Measurements from ENCODE around the gene SCN8A. TPM values are rescaled to one million over a fixed set of nuclear protein-coding genes. Genes with fewer than 3 reads are reported as not detected.
"Not testable (repeated sequence)": the region's sequence is repeated elsewhere in the genome, so short reads cannot be mapped to it uniquely, and the experiment has no call there.

The SCN8A gene
- total RNA-seq, 2 experiments from 2014 or later: 0.86 to 0.93 TPM

DNA sequence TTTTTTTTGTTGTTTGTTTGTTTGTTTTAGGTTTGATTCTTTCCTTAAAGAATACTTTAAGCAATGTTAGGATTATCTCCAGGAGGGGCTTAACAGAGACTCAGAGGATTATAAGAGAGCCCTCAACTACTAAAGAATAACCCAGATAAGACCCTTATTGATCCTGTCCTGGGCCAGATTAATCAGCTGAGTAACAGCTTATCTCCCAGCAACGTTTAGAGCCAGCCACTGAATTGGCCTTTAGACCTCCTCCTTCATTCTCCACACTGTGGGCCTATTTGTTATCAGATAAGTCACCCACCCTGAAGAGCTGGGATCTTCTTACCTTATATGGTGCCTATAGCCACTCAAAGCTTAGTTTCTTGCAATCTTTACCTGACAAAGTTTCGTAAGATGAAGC lies 186.4 kb downstream of the SCN8A start:
- DNase-seq: no peak
- H3K4me3 Mint-ChIP-seq: no peak overlapping the region
- H3K4me1 Mint-ChIP-seq: peaks cover 28% of the 10 kb centered on the region
- H3K27me3 Mint-ChIP-seq: no peaks in the 10 kb centered on the region
- H3K36me3 Mint-ChIP-seq: peaks cover under 1% of the 10 kb centered on the region
- H3K27ac Mint-ChIP-seq: no peak overlapping the region
- H3K9me3 Mint-ChIP-seq: peaks cover 1% of the 10 kb centered on the region

DNA sequence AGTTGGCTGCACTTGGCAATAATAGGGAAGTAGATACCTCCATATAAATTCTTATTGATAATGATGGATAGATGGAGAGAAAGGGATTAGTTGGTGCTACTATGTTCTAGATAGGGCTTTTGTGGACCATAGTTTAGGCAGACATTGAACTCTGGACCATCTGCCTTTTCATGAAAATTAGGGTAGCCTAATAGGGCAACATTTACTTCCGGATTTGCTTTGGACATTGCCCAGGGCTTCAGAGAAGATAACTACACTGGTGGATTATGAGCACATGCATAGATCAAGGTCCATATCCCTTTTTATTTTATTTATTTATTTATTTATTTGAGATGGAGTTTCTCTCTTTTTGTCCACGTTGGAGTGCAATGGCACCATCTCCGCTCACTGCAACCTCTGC lies 186.9 kb downstream of the SCN8A start:
- peaks cover 1% of the 10 kb centered on the region for H3K9me3 Mint-ChIP-seq
- no peak overlapping the region for H3K4me3 Mint-ChIP-seq
- peaks cover 2% of the 10 kb centered on the region for H3K36me3 Mint-ChIP-seq

DNA sequence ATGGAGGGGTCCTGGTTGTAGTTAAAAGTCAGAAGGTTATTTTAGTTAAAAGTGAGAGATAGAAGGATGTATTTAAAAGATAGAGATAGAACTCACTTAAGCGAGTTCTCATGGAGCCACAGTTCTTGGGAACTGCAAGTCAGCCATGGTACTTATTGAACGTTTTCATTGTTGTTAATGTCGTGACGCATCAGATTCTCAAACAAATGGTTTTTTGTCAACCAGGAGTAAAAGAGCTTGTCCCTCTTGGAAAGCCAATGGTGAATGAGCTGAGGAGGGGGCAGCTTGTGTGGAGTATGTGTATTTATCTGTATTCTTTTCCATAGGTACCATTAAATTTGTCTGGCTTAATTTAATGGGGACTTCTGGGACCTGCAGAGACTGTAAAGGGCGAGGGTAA lies 188.8 kb downstream of the SCN8A start:
- H3K4me3 Mint-ChIP-seq: no peak overlapping the region
- H3K27ac Mint-ChIP-seq: no peak overlapping the region
- H3K27me3 Mint-ChIP-seq: no peaks in the 10 kb centered on the region
- no peak for DNase-seq
- H3K9me3 Mint-ChIP-seq: peaks cover 1% of the 10 kb centered on the region
- peaks cover 2% of the 10 kb centered on the region for H3K36me3 Mint-ChIP-seq
- H3K4me1 Mint-ChIP-seq: peaks cover 30% of the 10 kb centered on the region

More for the DNA sequence above, 186.9 kb downstream of the SCN8A start:
- Mint-ChIP-seq H3K27ac (no peak overlapping the region), H3K27me3 (no peaks in the 10 kb centered on the region), H3K4me1 (peaks cover 30% of the 10 kb centered on the region)
- no peak for DNase-seq

DNA sequence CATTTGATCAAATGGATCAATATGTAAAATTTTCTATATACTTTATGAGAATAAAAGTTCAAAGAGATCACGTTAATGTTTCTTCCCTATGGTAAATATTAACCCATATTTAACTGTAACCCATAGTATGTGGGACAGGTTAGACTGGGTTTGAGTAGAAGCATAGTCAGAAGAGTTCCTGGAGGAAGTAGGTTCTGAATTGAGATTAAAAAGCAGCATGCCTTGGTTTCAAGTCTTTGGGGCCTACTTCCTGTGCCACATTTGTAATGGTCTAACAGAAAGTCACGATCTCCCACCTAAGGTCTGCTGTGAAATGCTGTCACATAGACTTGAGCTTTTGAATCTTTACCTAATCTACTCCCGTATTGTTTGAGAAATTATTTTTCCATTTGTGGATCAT lies 193.7 kb downstream of the SCN8A start:
- Mint-ChIP-seq H3K27me3 (no peaks in the 10 kb centered on the region), H3K36me3 (peaks cover 2% of the 10 kb centered on the region), H3K27ac (peak overlapping the region; percentile 64), H3K4me3 (no peak overlapping the region), H3K9me3 (peaks cover 1% of the 10 kb centered on the region), H3K4me1 (peaks cover 34% of the 10 kb centered on the region)
- DNase-seq: no peak

DNA sequence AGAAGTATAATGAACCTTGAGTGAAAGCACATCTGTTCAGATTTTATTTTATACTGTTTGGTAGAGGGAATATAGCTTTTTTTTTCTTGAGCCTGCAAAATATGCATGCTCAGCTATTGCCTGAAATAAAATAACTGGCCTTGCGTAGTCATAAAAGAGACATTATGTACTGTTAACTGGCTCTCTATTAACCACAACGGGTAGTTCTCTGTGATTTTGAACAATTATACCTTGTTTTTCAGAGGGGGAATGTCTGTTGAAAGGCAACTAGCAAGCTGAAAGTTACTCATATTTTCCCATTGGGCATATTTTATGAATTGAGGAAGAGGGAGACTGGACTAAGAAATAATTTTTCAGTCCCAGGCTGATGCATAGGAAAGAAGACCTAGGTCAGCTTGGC lies 194.9 kb downstream of the SCN8A start:
- no peak for DNase-seq
- H3K4me1 Mint-ChIP-seq: peaks cover 22% of the 10 kb centered on the region
- H3K36me3 Mint-ChIP-seq: peaks cover 2% of the 10 kb centered on the region
- H3K4me3 Mint-ChIP-seq: no peak overlapping the region
- H3K9me3 Mint-ChIP-seq: no peaks in the 10 kb centered on the region
- H3K27ac Mint-ChIP-seq: no peak overlapping the region
- H3K27me3 Mint-ChIP-seq: no peaks in the 10 kb centered on the region

DNA sequence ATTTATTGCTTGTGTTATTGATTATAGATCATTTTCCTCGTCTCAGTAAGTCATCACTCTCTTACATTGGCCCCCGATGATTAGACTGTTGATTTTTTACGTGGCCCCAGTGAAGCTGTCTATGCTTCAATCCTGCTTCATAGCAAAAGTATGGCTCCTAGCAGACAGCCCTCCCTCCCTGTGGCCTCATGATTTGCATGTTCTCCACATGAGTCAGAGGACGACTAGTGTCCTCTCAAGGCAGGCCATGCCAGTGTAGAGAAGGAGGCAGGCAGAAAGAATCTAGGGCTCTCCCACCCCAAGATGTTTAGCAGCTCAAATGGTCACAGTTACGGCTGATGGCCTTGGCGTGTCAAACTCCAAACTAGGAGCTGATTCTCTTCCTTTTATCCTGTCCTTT lies 197.8 kb downstream of the SCN8A start:
- DNase-seq: no peak
- Mint-ChIP-seq H3K4me3 (no peak overlapping the region), H3K9me3 (no peaks in the 10 kb centered on the region), H3K27me3 (no peaks in the 10 kb centered on the region), H3K4me1 (peaks cover 13% of the 10 kb centered on the region), H3K27ac (no peak overlapping the region), H3K36me3 (no peaks in the 10 kb centered on the region)

DNA sequence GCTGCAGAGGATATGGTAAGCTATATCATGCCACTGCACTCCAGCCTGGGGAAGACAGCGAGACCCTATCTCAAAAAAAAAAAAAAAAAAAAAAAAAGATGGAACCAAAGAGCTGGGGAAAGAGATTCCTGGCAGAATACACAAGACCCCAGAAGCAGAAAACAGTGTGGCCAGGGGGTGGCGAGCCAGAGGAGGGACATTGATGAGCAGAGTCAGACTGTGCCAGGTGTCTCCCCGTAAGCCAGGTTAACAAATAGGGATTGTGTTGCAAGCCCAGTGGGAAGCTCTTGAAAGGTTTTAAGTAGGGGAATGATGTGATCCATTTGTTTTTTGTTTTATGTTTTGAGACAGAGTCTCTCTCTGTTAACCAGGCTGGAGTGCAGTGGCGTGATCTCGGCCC lies 201.4 kb downstream of the SCN8A start:
- no peak for DNase-seq
- Mint-ChIP-seq H3K9me3 (no peaks in the 10 kb centered on the region), H3K4me3 (no peak overlapping the region), H3K4me1 (no peaks in the 10 kb centered on the region), H3K36me3 (no peaks in the 10 kb centered on the region), H3K27me3 (no peaks in the 10 kb centered on the region), H3K27ac (no peak overlapping the region)

DNA sequence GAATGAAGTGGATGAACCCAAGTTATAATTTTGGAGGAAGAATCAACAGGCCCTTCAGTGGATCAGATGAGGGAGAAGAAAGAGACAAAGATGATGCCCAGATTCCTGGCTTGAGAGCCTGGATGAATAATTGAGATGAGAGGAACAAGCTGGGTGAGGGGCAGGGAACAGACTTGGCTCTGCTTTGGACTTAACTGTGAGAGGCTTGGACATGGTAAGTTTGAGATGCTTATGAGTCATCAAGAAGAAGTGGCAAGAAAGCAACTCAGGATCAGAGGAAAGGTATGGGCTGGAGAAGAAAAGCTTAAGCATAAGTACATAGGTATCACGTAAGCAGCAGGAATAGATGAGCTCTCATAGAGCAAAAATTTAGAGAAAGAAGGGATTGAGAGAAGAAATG lies 202.2 kb downstream of the SCN8A start:
- Mint-ChIP-seq H3K27ac (no peak overlapping the region), H3K4me1 (no peaks in the 10 kb centered on the region), H3K4me3 (no peak overlapping the region), H3K9me3 (no peaks in the 10 kb centered on the region), H3K36me3 (no peaks in the 10 kb centered on the region), H3K27me3 (no peaks in the 10 kb centered on the region)
- no peak for DNase-seq

DNA sequence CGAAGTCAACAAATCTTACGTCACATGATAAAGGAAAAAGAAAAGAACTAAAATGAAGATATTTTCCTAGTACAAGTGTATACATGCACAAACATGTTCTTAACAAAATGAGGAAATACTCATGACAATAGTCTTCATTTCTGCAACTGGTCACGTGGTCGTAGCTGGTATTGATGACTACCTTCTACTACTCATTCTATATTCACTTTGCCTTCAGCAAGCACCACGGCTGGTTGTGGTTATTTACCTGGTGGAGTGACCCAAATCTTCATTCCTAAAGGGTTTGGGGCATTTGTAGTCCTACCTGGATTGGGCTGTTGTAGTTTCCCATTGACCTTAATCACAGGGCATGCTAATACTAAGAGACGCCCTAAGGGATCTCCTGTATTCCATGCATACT lies 206.3 kb downstream of the SCN8A start:
- no peak for DNase-seq
- H3K27me3 Mint-ChIP-seq: no peaks in the 10 kb centered on the region
- H3K36me3 Mint-ChIP-seq: no peaks in the 10 kb centered on the region
- no peak overlapping the region for H3K4me3 Mint-ChIP-seq
- no peak overlapping the region for H3K27ac Mint-ChIP-seq
- H3K4me1 Mint-ChIP-seq: no peaks in the 10 kb centered on the region
- H3K9me3 Mint-ChIP-seq: no peaks in the 10 kb centered on the region

DNA sequence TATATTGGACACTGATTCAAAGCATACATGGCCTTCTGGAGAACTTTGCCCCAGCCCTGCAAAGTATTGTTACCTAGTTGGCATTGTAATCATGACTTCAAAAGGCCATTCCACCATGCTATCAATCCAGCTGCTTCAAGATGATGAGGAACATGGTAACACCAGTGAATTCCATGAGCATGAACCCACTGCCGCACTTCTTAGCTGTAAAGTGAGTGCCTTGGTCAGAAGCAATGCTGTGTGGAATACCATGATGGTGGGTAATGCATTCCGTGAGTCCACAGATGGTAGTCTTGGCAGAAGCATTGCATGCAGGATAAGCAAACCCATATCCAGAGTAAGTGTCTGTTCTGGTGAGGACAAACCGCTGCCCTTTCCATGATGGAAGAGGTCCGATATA lies 207.0 kb downstream of the SCN8A start:
- not testable (repeated sequence) for H3K4me3 Mint-ChIP-seq, DNase-seq, H3K36me3 Mint-ChIP-seq, H3K4me1 Mint-ChIP-seq, H3K27ac Mint-ChIP-seq, H3K27me3 Mint-ChIP-seq, H3K9me3 Mint-ChIP-seq

DNA sequence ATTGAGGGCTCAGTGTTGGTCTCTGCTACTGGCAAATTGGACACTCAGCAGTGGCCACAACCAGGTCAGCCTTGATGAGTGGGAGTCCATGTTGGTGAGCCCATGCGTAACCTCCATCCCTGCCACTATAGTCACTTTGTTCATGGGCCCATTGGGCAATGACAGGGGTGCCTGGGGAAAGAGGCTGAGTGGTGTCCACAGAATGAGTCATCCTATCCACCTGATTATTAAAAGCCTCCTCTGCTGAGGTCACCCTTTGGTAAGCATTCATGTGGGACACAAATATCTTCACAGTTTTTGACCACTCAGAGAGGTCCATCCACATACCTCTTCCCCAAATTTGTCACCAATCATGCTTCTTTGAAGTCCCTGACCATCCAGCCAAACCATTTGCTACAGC lies 207.5 kb downstream of the SCN8A start:
- Mint-ChIP-seq H3K27me3 (no peaks in the 10 kb centered on the region), H3K9me3 (no peaks in the 10 kb centered on the region), H3K36me3 (no peaks in the 10 kb centered on the region), H3K4me1 (no peaks in the 10 kb centered on the region), H3K27ac (no peak overlapping the region), H3K4me3 (no peak overlapping the region)
- DNase-seq: no peak

DNA sequence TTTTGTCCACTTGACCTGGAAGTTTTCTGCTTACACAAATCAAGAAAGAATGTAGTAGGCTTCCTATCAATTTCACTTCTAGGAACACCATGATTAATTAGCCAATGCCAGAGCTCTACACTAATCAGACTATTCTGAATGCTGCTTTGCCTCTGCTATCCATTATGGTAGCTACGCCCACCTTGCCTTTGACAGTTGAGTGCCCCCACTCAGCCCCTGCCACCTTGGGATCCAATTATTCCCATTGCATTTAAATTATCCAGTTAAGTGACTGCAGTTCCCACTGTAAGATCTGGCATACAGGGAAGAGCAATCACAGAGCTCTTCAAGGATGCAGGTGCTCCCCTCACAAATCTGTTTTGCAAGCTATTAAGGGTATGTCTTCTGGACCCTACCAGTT lies 210.0 kb downstream of the SCN8A start:
- no peak for DNase-seq
- Mint-ChIP-seq H3K27me3 (no peaks in the 10 kb centered on the region), H3K4me1 (no peaks in the 10 kb centered on the region), H3K9me3 (no peaks in the 10 kb centered on the region), H3K4me3 (no peak overlapping the region), H3K27ac (no peak overlapping the region), H3K36me3 (no peaks in the 10 kb centered on the region)

DNA sequence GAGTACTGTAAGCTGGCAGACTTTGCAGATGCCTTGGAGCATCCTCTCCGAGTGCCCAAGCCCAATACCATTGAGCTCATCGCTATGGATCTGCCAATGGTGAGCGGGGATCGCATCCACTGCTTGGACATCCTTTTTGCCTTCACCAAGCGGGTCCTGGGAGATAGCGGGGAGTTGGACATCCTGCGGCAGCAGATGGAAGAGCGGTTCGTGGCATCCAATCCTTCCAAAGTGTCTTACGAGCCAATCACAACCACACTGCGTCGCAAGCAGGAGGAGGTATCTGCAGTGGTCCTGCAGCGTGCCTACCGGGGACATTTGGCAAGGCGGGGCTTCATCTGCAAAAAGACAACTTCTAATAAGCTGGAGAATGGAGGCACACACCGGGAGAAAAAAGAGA lies 215.9 kb downstream of the SCN8A start:
- Mint-ChIP-seq H3K36me3 (no peaks in the 10 kb centered on the region), H3K27ac (no peak overlapping the region), H3K9me3 (no peaks in the 10 kb centered on the region), H3K4me3 (no peak overlapping the region), H3K4me1 (no peaks in the 10 kb centered on the region), H3K27me3 (no peaks in the 10 kb centered on the region)
- DNase-seq: no peak

DNA sequence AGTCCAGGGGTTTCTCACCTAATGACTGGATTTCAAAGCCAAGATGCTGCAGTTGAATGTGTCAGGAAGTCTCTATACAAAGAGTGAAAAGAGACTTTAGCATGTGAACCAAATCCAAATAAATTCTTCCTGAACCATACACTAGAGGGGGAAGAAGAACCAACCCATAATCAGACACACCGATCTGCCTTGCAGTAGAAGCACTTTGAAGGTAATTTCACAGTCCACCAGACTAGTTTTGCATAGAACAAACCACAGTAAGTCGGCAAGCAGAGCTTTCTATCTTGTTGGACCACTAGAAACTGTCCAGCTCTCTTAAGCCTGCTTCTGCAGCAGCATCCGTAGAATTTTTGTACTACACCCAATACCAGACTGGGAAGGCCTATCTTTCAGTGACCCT lies 218.2 kb downstream of the SCN8A start:
- no peak for DNase-seq
- H3K4me3 Mint-ChIP-seq: no peak overlapping the region
- H3K27me3 Mint-ChIP-seq: no peaks in the 10 kb centered on the region
- no peaks in the 10 kb centered on the region for H3K9me3 Mint-ChIP-seq
- no peaks in the 10 kb centered on the region for H3K4me1 Mint-ChIP-seq
- H3K36me3 Mint-ChIP-seq: no peaks in the 10 kb centered on the region
- no peak overlapping the region for H3K27ac Mint-ChIP-seq

DNA sequence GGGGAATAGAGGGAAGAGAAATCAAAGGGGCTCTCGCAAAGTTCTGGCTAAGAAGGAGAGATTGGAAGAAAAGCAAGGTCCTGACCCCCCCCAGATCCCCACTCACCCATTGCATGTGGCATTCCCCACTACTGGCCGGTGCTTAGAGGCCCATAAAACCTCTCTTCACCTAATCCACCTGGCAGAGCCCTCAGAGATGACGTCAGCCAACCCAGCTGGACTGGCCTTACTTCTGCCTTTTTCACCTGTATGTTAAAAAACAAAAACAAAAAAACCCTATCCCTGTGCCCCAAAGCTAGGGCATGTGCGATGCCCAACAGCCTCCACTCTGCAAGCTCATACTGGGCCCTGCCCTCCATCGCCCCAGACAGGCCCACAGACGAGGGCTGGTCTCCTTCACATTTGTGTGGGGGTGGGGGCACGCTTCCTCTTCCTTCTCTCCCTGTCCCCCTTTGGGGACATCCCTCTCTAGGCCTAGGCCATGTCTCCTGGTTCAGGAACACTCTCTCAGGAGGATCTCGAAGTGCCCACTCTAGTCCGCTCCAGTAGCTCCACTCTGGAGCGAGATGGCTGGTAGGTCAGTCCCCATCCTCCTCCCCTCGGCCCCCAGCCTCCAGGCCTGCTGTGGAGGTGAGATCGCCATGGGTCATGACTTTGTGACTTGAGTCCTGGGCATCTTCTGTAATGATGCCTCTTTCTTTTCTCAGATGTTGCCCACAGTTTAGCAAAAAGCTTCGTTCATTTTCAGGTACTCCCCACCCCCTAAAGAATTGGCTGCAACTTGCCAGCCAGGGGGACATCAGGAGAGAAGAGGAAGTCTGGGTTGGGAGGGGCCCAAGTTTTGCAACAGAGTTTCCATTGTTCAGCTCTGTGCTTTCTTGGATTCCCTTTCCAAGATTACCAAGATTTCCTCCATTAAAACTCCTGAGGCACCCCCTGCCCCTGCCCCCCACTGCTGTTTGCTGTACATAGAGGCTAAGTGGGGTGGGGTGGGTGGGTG lies 220.5 kb downstream of the SCN8A start:
- Mint-ChIP-seq H3K9me3 (no peaks in the 10 kb centered on the region), H3K36me3 (no peaks in the 10 kb centered on the region), H3K4me1 (peaks cover 9% of the 10 kb centered on the region), H3K27me3 (peaks cover 7% of the 10 kb centered on the region), H3K27ac (no peak overlapping the region), H3K4me3 (no peak overlapping the region)
- DNase-seq: no peak

DNA sequence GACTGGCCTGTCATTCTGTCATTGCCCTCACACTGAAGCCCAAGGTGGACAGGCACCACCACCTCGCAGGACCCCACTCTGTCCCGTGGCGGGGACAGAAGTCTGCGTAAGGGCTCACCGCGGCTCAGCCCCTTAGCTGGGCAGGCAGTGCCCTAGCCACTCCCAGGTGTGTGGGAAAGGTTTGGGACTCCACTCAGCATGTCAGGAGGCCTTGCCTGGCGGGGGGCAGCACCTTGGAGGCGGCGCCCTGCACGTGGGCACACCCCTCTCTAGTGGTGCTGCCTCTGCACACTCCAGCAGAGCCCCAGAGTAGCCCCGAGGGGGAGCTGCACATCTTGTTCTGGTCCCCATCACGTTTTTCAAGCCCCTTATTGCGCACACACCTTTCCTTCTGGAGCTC lies 221.8 kb downstream of the SCN8A start:
- no peak for DNase-seq
- peaks cover 9% of the 10 kb centered on the region for H3K4me1 Mint-ChIP-seq
- H3K36me3 Mint-ChIP-seq: no peaks in the 10 kb centered on the region
- H3K9me3 Mint-ChIP-seq: no peaks in the 10 kb centered on the region
- no peak overlapping the region for H3K27ac Mint-ChIP-seq
- H3K4me3 Mint-ChIP-seq: no peak overlapping the region
- H3K27me3 Mint-ChIP-seq: peaks cover 7% of the 10 kb centered on the region

All from activated naive CD8-positive, alpha-beta T cell treated with anti-CD3 and anti-CD28 coated beads for 36 hours (primary cell).